B cell (primary cell): ENCODE data around the gene CPA1. TPM values are rescaled to one million over a fixed set of nuclear protein-coding genes. Genes with fewer than 3 reads are reported as not detected.

Experiments
- ATAC-seq: fragments of 200-7000 bp; cut with Tn5 transposase; one replicate; pipeline ENCODE4 v1.10.0; 2021; ENCODE audit warnings: low read depth, mild to moderate bottlenecking, moderate number of reproducible peaks, moderate library complexity
- CTCF ChIA-PET: fragments of 350-600 bp; sonication (Branson Sonifier 250); formaldehyde crosslinking; loops from one replicate; lab custom pipeline; 2021; ENCODE audit warnings: antibody characterized with exemption, inconsistent platforms; lab: Charles Lee
- POLR2A ChIA-PET: fragments of 350-600 bp; sonication (Branson Sonifier 250); formaldehyde crosslinking; loops from one replicate; lab custom pipeline; 2021; ENCODE audit warnings: antibody characterized with exemption; lab: Charles Lee
- DNase-seq: peaks from one replicate; pipeline ENCODE4 v3.0.0; 2013
- H2AFZ ChIP-seq: 2 replicates; pipeline ENCODE4 v1.6.1; 2012; ENCODE audit warnings: mild to moderate bottlenecking, low read depth, low read length; ENCODE audit not compliant: insufficient read depth, poor library complexity, severe bottlenecking
- H3K27ac ChIP-seq, 2 donors: 1 replicate in 1 of 2; 2 replicates in 1 of 2; pipeline ENCODE4 v1.5.1; 2012 to 2013; ENCODE audit warnings: low read length in 2 of 2, mild to moderate bottlenecking in 2 of 2, moderate library complexity in 1 of 2
- H3K27me3 ChIP-seq, 4 experiments: fragments of 200-600 bp in 1 of 4; sonication (generic) in 1 of 4; replicated peaks in 1 of 4; 1 replicate in 2 of 4; 2 replicates in 2 of 4; pipeline versions ENCODE4 v1.6.1 to v1.7.0; 2013 to 2016; ENCODE audit warnings: low read length in 3 of 4, mild to moderate bottlenecking in 2 of 4, mixed read lengths in 1 of 4, moderate library complexity in 1 of 4; ENCODE audit not compliant: insufficient read depth in 4 of 4, control insufficient read depth in 3 of 4; ENCODE audit errors: control extremely low read depth in 1 of 4
- H3K36me3 ChIP-seq, 2 experiments: replicated peaks in 1 of 2; 1 replicate in 1 of 2; 2 replicates in 1 of 2; pipeline versions ENCODE4 v1.6.1 to v1.7.1; 2013; ENCODE audit warnings: low read length in 1 of 2; ENCODE audit not compliant: insufficient read depth in 2 of 2, control insufficient read depth in 1 of 2; ENCODE audit errors: control extremely low read depth in 1 of 2, extremely low read depth in 1 of 2
- H3K4me1 ChIP-seq, 2 donors: fragments of 200-600 bp in 1 of 2; sonication (generic) in 1 of 2; 1 replicate in 1 of 2; 2 replicates in 1 of 2; pipeline versions ENCODE4 v1.5.1 to v1.6.1; 2013 to 2017; ENCODE audit warnings: low read length in 2 of 2; ENCODE audit not compliant: control insufficient read depth in 2 of 2, insufficient read depth in 2 of 2
- H3K4me2 ChIP-seq: replicated peaks from 2 replicates; pipeline ENCODE3; 2012; ENCODE audit warnings: mild to moderate bottlenecking, low read depth, low read length; ENCODE audit not compliant: poor library complexity, severe bottlenecking
- H3K4me3 ChIP-seq, 5 experiments: fragments of 200-600 bp in 1 of 5; sonication (generic) in 1 of 5; 1 replicate in 3 of 5; 2 replicates in 2 of 5; pipeline versions ENCODE4 v1.5.1 to v1.7.0; 2011 to 2016; ENCODE audit warnings: low read length in 4 of 5, mild to moderate bottlenecking in 4 of 5, low read depth in 2 of 5, control low read depth in 1 of 5, moderate library complexity in 1 of 5; ENCODE audit not compliant: insufficient read depth in 1 of 5; ENCODE audit errors: control extremely low read depth in 1 of 5, extremely low read depth in 1 of 5
- H3K79me2 ChIP-seq: fragments of 200-600 bp; sonication (generic); one replicate; pipeline ENCODE4 v1.6.0; 2016; ENCODE audit warnings: low read length; ENCODE audit not compliant: control insufficient read depth, insufficient read depth
- H3K9ac ChIP-seq: fragments of 200-600 bp; sonication (generic); 2 replicates; pipeline ENCODE4 v1.6.1; 2017; ENCODE audit warnings: mild to moderate bottlenecking, low read length, moderate library complexity
- H3K9me3 ChIP-seq, 3 donors: one replicate each; pipeline versions ENCODE4 v1.6.1 to v1.7.1; 2013; ENCODE audit warnings: low read length in 2 of 3; ENCODE audit not compliant: control insufficient read depth in 2 of 3, insufficient read depth in 1 of 3; ENCODE audit errors: control extremely low read depth in 1 of 3
- H4K20me1 ChIP-seq: 2 replicates; pipeline ENCODE4 v1.6.0; 2012; ENCODE audit warnings: mild to moderate bottlenecking, low read length; ENCODE audit not compliant: insufficient read depth, control insufficient read depth, poor library complexity, severe bottlenecking
- H3K27ac Mint-ChIP-seq: one replicate; pipeline ENCODE4 v1.8.0; 2021; ENCODE audit warnings: mixed read lengths
- H3K27me3 Mint-ChIP-seq: one replicate; pipeline ENCODE4 v1.8.0; 2021; ENCODE audit warnings: mixed read lengths
- H3K4me1 Mint-ChIP-seq: one replicate; pipeline ENCODE4 v1.8.0; 2021; ENCODE audit warnings: mixed read lengths
- H3K4me3 Mint-ChIP-seq: one replicate; pipeline ENCODE4 v1.8.0; 2021; ENCODE audit warnings: mixed read lengths
- H3K9me3 Mint-ChIP-seq: one replicate; pipeline ENCODE4 v1.8.0; 2022; ENCODE audit warnings: mixed read lengths; ENCODE audit not compliant: insufficient read depth
- EZH2 ChIP-seq: IDR thresholded peaks from 2 replicates; pipeline ENCODE4 v1.6.1; 2012; ENCODE audit warnings: borderline replicate concordance, low read depth, mild to moderate bottlenecking, moderate library complexity, low read length; ENCODE audit not compliant: insufficient read depth, poor library complexity, severe bottlenecking
- WGBS: methylation state at CpG from one replicate; pipeline ENCODE4 v1.1.5; 2013; ENCODE audit warnings: missing lambda C conversion rate; ENCODE audit not compliant: insufficient coverage; 5-methylcytosine and 5-hydroxymethylcytosine counted together
- intact Hi-C: fragments of 100-400 bp; cut with micrococcal nuclease; formaldehyde crosslinking; loops from one replicate; pipeline ENCODE4 v1.10.0; 2022
- polyA plus RNA-seq: library from polyadenylated mRNA; depleted of rRNA; stranded (reverse); fragments of >200 nt; gene quantifications from 2 replicates; pipeline ENCODE4 v1.2.3, GENCODE V29; 2012
- total RNA-seq, 2 donors: library from RNA; stranded (reverse); fragments of 120-200 nt in 1 of 2; gene quantifications; 1 replicate in 1 of 2; 2 replicates in 1 of 2; pipeline versions ENCODE4 v1.2.3 to v1.2.4, GENCODE V29; 2013 to 2022
- TF ChIP-seq, protein P1 (sequence below): fragments of 200-600 bp; IDR thresholded peaks from one replicate; pipeline ENCODE4 v1.8.0; 2022; ENCODE audit warnings: antibody characterized with exemption, mild to moderate bottlenecking

The CPA1 gene
- total and polyA plus RNA-seq, 2 donors (not counting 1 experiment from before 2014, with no cell fraction given): not detected

DNA sequence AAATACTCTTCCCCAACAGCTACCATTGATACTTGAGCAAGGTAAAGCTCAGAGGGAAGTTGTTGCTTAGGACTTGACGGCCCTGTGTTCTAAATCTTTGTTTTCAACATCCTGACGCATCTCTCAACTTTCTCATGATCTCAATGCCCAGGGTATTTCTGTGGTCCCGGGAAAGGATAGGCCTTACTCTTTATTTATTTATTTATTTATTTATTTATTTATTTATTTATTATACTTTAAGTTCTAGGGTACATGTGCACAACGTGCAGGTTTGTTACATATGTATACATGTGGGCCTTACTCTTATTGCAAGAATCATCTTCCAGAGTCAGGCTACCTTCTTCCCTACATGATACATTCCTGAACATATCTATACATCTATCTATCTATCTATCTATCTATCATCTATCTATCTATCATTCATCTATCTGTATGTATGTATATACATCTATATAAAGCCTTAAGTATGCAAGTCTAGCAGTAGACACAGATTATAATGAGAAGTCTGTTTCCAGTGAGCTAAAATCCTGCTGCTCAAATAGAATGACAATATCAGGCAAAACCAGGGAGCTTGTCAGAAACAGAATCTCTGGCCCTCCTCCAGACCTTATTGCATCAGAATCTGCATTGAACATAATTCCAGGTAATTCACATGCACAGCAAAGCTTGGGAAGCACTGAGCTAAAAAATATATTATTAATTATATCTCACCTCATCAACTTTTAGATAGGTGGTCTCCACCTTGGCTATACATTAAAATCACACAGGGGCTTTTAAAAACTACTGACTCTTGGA, 47.8 kb upstream of the CPA1 start:
- CTCF ChIA-PET: interaction anchor here (0.5 kb wide), 1 partner anchor 326 kb away, joined by 4 read pairs; no protein-coding TSS in a partner anchor
- Histone ChIP-seq H3K9me3 (no peaks in the 10 kb centered on the region), H3K9ac (no peak overlapping the region), H2AFZ (no peak overlapping the region), H3K27me3 (no peaks in the 10 kb centered on the region), H3K4me3 (no peak overlapping the region), H3K4me2 (no peak overlapping the region), H3K79me2 (no peaks in the 10 kb centered on the region), H4K20me1 (no peaks in the 10 kb centered on the region), H3K27ac (no peak overlapping the region), H3K4me1 (no peaks in the 10 kb centered on the region), H3K36me3 (no peaks in the 10 kb centered on the region)
- Mint-ChIP-seq H3K4me1 (no peaks in the 10 kb centered on the region), H3K9me3 (no peaks in the 10 kb centered on the region), H3K4me3 (no peak overlapping the region), H3K27me3 (no peaks in the 10 kb centered on the region), H3K27ac (no peak overlapping the region)
- no peak for ATAC-seq
- POLR2A ChIA-PET: no interaction called here
- intact Hi-C loops: no loop called here
- WGBS: no CpG with 5 or more reads among the region's 4 CpGs
- no peak for DNase-seq
- TF ChIP-seq, protein P1, sequence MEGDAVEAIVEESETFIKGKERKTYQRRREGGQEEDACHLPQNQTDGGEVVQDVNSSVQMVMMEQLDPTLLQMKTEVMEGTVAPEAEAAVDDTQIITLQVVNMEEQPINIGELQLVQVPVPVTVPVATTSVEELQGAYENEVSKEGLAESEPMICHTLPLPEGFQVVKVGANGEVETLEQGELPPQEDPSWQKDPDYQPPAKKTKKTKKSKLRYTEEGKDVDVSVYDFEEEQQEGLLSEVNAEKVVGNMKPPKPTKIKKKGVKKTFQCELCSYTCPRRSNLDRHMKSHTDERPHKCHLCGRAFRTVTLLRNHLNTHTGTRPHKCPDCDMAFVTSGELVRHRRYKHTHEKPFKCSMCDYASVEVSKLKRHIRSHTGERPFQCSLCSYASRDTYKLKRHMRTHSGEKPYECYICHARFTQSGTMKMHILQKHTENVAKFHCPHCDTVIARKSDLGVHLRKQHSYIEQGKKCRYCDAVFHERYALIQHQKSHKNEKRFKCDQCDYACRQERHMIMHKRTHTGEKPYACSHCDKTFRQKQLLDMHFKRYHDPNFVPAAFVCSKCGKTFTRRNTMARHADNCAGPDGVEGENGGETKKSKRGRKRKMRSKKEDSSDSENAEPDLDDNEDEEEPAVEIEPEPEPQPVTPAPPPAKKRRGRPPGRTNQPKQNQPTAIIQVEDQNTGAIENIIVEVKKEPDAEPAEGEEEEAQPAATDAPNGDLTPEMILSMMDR: no peak
- no peak for TF ChIP-seq EZH2

GRCh38 chr7:130333832-130334231, 46.5 kb upstream of the CPA1 start:
- no peak overlapping the region for H2AFZ ChIP-seq
- H3K9ac ChIP-seq: no peak overlapping the region
- H3K36me3 ChIP-seq: no peaks in the 10 kb centered on the region
- no peak overlapping the region for H3K4me3 ChIP-seq
- no CpG with 5 or more reads among the region's 2 CpGs for WGBS
- TF ChIP-seq, protein P1: no peak
- no peak for TF ChIP-seq EZH2
- H3K79me2 ChIP-seq: no peaks in the 10 kb centered on the region
- no peaks in the 10 kb centered on the region for H3K9me3 ChIP-seq
- intact Hi-C loops: no loop called here
- H3K4me3 Mint-ChIP-seq: no peak overlapping the region
- H3K4me2 ChIP-seq: no peak overlapping the region
- H3K27ac Mint-ChIP-seq: no peak overlapping the region
- DNase-seq (no peak), ATAC-seq (no peak)
- ChIA-PET CTCF (no interaction called here), POLR2A (no interaction called here)
- H3K27me3 ChIP-seq: no peaks in the 10 kb centered on the region
- no peak overlapping the region for H3K27ac ChIP-seq
- no peaks in the 10 kb centered on the region for H3K27me3 Mint-ChIP-seq
- H3K9me3 Mint-ChIP-seq: no peaks in the 10 kb centered on the region
- no peaks in the 10 kb centered on the region for H3K4me1 Mint-ChIP-seq
- H3K4me1 ChIP-seq: no peaks in the 10 kb centered on the region
- no peaks in the 10 kb centered on the region for H4K20me1 ChIP-seq
